OCI-M1 (cell line): ENCODE data around the gene DUSP16.
"Not testable (repeated sequence)": the region's sequence is repeated elsewhere in the genome, so short reads cannot be mapped to it uniquely, and the experiment has no call there.

Source experiments
- DNase-seq: peaks from one replicate; lab custom pipeline; 2025; lab: John Stamatoyannopoulos, UW

DUSP16 gene

DNA sequence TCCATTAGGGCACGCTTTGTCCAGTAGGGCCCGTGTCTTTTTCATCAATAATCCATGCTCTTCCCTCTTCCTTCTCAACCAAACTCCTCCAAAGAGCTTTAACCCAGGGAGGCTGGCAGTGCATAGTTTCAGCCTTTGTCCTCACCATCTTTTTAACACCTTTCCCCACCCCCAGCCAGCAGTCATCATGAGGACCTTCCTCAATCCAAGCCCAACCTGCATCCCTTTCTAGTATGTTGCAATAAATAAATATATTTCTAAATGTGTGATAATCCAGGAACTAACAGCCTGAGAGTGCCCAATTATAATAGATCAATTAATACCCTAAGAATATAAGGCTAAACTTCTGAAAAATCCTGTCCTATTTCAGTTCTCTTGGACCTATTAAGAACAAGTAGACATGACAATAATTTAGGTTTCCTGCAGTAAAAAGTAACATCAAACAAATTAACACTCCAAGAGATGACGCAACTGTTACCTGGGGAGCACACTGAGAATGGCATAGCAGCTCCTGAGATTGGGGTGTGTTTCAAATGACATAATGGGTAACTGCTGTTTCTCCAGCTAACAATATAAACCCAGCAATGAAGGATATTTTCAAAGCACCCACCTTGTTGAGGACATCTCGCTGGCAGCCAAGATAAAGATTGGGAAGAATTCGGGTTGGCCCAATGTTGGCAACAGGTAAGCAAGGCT lies 62.6 kb downstream of the DUSP16 start:
- DNase-seq: no peak

- DNase-seq: no peak
These were observed 64.5 kb downstream of the DUSP16 start for GRCh38 chr12:12498210-12498609.

- DNase-seq: no peak
These were observed 67.1 kb downstream of the DUSP16 start for GRCh38 chr12:12495536-12495935.

GRCh38 chr12:12492547-12492946 lies 70.1 kb downstream of the DUSP16 start:
- no peak for DNase-seq

- no peak for DNase-seq
These were observed 71.1 kb downstream of the DUSP16 start for GRCh38 chr12:12491606-12492005.

- no peak for DNase-seq
These were observed 73.7 kb downstream of the DUSP16 start for GRCh38 chr12:12488823-12489550.

DNA sequence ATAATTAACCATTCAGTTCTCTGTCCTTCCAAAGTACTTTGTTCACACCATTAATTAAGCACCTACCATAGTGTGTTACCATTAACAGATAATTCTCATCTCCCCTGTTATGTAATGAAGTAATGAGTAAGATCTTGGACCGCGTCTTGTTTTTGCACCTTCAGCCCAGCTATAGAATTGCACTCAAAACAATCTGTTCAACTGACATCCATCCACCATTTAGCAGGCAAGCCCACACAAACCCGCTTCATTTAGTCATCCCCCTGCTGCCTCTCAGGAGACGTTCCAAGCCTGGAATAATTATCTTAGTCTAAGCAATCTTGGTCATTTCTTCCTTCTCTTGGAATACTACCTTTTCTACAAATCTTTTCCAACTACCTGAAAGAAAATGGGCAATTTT lies 74.4 kb downstream of the DUSP16 start:
- no peak for DNase-seq

- DNase-seq: no peak
These were observed 75.2 kb downstream of the DUSP16 start for GRCh38 chr12:12487490-12487889.

- DNase-seq: no peak
These were observed 75.9 kb downstream of the DUSP16 start for GRCh38 chr12:12486661-12487240.

DNA sequence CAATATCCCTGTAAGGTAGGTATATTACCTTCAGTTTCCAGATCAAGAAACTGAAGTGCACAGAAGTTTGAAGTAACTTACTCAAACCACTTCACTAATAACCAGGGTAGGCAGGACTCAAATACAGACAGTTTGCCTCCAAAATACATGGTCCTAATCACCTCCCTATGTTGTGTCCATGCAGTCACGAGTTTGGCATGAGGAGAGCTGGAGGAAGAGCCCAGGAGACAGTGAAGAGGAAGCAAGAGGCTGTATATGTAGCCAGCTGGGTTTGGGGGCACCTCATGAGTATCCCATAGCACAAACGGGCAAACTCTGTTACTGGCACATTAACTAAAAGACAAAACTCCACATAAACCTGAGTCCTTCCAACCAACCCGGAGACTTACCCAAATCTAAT lies 79.2 kb downstream of the DUSP16 start:
- no peak for DNase-seq

DNA sequence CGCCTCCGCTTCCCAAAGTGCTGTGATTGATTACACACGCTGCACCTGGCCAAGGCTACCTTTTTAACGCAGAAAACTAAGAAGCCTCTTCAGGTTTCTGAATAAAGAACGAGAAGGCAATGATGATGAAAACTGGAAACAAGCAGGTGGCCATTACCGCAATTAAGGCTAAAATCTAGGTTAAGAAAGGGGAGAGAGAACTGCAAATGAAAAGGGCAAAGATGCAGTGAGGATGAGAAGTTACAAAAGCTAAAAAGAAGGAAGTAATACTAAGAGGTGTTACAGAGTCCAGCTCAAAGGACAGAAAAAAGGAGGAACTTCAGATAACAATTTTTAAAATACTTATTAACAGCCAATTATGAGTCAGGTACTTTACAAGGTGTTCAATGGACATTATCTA lies 79.7 kb downstream of the DUSP16 start:
- DNase-seq: no peak

- no peak for DNase-seq
These were observed 80.4 kb downstream of the DUSP16 start for GRCh38 chr12:12482150-12482761.

DNA sequence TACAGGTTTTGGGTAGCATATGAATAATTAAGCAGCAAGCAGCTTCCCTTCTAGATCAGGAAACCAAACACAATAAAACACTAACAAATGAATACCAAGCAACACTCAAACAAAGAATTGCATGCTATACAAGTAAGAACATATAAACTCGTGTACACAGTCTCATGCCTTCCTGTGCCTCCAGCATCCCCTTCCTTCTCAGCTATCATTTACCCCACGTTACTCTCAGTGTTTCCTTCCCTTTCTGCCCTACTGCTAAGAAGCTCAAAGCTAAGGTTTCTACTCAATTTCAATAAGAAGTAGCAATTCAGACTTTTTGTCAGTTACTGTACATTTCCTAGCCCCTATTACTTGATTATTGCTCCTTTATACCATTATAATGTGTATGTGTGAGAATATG lies 81.0 kb downstream of the DUSP16 start:
- DNase-seq: no peak

DNA sequence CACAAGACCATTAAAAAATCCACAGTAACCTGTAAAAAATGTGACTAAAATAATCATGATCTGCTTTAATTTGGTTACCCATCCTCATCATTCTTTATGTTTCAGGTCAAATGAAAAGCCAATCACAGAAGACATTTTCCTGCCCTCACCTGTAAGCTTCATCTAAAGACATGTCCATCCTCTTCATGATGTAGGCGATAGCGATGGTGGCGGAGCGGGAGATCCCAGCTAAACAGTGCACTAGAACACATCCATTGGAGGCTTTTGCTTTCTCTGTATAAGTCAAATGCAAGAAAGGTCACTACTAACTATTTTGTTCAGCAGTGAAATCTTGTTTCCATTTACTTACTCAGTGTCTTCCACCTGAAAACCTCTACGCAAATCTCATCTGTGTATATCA lies 82.6 kb downstream of the DUSP16 start:
- no peak for DNase-seq

GRCh38 chr12:12477532-12477890 lies 85.2 kb downstream of the DUSP16 start:
- DNase-seq: no peak

GRCh38 chr12:12476857-12477531 lies 85.7 kb downstream of the DUSP16 start:
- DNase-seq: no peak

GRCh38 chr12:12474931-12475795 lies 87.5 kb downstream of the DUSP16 start:
- DNase-seq: no peak

- no peak for DNase-seq
These were observed 88.2 kb downstream of the DUSP16 start for GRCh38 chr12:12474471-12474928.

- no peak for DNase-seq
These were observed 89.4 kb downstream of the DUSP16 start for GRCh38 chr12:12473223-12473622.

DNA sequence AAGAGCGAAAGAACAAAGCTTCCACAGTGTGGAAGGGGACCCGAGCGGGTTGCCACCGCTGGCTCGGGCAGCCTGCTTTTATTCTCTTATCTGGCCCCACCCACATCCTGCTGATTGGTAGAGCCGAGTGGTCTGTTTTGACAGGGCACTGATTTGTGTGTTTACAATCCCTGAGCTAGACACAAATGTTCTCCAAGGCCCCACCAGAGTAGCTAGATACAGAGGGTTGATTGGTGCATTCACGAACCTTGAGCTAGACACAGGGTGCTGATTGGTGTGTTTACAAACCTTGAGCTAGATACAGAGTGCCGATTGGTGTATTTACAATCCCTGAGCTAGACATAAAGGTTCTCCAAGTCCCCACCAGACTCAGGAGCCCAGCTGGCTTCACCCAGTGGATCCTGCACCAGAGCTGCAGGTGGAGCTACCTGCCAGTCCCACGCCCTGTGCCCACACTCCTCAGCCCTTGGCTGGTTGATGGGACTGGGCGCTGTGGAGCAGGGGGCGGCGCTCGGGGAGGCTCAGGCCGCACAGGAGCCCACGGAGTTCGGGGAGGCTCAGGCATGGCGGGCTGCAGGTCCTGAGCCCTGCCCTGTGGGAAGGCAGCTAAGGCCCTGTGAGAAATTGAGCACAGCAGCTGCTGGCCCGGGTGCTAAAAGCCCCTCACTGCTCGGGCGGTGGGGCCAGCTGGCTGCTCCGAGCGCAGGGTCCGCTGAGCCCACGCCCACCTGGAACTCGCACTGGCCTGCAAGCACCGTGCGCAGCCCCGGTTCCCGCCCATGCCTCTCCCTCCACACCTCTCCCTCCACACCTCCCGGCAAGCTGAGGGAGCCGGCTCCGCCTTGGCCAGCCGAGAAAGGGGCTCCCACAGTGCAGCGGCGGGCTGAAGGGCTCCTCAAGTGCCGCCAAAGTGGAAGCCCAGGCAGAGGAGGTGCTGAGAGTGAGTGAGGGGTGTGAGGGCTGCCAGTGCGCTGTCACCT lies 90.4 kb downstream of the DUSP16 start:
- DNase-seq: not testable (repeated sequence)
